Measurements from ENCODE around the gene SRSF6.
"Not testable (repeated sequence)": the region's sequence is repeated elsewhere in the genome, so short reads cannot be mapped to it uniquely, and the experiment has no call there.

Gene SRSF6

DNA sequence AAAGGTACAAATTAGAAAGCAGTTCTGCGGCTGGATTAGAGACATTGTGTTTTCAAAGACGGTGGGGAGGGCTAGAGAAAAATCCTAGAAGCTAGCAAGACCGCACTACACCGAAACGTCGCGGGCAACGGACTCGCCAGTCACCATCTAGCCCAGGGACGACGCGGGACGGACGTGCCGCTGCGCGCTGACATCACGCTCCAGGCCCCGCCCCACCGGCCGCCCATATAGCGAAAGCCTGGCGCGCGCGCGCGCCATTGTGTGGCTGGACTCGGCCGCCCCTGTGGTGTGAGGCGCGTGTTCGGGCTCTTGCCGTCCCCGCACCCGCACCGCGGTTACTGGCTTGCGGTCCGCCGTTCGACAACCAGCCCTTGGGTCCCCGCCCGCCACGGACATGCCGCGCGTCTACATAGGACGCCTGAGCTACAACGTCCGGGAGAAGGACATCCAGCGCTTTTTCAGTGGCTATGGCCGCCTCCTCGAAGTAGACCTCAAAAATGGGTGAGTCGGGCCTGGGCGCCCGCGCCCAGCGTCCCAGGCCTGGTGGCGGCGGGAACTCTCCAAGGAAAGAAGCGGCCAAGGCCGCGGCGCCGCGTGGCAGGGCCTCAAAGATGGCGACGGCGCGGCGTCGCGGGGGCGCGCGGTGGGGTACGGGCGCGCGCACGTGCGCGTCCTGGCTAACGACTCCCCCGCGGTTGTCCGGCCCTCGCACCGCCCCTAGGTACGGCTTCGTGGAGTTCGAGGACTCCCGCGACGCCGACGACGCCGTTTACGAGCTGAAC, at the start of gene SRSF6:
Gene SRSF6, plus strand, starts transcription at position 257 of the 782 bp plus-strand sequence. Its CDS starts 138 bp downstream, at position 395.
- DNase-seq, result peak; percentile 99

DNA sequence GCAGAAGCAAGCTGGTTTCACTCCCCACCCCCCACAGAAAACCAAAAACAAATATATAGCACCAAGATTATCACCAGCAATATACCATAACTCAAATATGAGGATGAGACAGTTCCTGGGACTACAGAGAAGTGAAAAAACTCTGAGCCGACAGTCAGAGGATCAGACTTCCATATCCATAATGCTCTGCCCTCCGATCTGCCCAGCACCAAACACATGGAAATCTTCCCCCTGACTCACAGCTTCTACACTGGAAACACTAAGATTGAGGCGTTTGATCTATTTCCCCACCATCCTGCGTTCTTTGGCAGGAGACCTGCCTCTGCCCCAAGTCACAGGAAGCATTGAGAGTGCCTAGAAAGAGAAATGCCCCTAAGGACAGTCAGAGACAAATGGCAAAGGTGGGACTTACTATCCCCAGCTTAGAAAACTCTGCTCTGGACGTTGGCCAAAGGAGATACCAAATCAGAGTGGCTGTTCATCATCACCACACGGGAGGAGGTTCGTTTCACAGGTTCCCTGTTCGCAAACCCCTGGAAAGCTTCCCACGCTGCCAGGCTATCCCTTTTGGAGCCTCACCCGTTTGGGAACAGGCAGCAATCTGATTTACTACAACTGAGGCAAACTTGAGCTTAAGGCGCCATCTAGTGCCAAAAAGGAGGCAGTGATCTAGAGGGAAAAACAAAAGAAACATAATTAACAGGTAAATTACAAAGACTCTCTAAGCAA, 48.7 kb upstream of the SRSF6 start:
- no peak for DNase-seq

DNA sequence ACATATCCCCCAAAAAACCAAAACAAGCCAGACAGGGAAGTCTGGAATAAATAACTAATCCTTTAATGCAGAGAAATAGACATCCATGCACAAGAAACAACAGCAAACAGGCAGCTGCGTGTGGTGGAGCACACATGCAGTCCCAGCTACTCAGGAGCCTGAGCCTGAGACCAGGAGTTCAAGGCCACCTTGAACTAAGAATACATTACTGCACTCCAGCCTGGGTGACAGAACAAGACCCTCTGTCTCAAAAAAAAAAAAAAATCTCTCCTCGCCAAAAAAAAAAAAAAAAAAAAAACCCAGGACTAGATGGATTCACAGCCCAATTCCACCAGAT, 48.2 kb upstream of the SRSF6 start:
- no peak for DNase-seq

DNA sequence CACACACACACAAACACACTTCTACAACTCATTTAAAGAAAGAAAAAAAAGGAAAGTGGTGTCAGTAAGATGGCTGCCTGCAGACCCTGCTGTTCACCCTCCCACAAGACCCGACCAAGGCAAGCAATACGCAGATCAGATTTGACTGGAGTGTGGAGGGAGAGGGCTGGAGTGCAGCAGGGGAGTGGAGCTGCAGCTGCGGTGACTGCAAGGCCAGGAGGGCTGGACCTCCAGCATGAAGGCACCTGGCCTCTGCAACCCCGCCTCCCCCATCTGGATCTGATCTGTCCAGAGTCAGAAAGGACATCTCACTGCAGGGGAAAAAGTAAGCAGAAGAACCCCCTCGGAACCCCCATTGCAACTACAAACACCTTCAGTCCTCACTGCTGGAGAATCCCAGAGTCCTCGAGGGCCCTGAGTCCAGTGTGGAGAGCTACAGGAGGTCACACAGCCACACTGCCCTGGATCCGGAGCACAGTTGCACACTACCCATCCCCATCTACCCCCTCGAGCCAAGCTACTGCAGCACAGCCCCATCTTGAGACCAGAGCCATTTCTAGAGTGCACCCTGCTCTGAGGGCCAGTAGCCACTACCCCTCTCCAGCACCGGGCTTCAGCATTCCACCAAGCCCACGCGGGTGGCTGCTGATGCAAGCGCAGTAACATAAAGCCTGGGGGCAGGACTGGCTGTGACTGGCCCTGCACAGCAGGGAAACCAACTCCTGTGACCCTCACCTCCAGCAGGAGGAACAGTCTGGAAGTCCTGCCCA, 41.9 kb upstream of the SRSF6 start:
- DNase-seq, result no peak

DNA sequence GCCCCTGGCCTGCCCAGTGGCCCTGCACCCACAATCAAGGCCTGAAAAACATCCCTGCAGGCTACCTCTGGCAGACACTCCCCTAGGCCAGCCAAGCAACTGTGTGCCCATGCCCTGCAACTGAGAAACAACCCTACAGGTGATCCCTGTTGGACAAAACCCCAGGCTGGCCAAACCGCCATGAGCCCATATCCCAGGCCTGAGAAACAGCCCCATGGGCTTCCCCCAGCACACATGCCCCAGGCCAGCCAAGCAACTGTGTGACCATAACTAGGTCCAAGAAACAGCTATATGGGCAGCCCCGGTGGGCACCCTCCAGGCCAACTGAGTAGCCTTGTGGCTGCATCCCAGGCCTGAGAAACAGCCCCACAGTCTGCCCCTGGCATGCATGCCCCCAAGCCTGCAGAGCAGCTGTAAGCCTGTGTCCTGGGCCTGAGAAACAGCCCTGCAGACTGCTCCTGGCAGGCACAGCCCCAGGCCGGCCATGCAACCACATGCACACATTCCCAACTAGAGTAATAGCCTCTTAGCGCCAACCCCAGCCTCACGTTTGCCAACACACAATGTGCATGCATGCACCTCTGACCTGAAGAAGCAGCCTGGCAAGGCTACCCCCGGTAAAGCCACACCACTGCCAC, 41.0 kb upstream of the SRSF6 start:
- no peak for DNase-seq

DNA sequence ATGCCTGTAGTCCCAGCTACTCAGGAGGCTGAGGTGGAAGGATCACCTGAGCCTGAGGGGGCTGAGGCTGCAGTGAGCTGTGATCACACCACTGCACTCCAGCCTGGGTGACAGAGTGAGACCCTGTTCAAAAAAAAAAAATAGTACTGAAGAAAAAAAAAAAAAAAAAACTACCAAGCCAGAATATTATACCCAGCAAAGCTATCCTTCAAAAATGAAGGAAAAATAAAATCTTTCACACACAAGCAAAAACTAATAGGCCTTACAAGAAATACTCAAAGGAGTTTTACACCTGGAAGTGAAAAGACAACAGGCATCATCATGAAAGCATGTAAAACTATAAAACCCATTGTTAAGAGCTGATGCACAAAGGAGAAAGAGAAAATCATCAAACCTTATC, 37.5 kb upstream of the SRSF6 start:
- no peak for DNase-seq

DNA sequence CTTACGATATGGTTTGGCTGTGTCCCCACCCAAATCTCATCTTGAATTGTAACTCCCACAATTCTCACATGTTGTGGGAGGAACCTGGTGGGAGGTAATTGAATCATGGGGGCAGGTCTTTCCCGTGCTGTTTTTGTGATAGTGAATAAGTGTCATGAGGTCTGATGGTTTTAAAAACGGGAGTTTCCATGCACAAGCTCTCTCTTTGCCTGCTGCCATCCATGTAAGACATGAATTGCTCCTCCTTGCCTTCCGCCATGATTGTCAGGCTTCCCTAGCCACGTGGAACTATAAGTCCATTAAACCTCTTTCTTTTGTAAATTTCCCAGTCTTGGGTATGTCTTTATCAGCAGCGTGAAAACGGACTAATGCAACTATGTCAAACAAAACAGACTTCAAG, 36.8 kb upstream of the SRSF6 start:
- DNase-seq, result not testable (repeated sequence)

DNA sequence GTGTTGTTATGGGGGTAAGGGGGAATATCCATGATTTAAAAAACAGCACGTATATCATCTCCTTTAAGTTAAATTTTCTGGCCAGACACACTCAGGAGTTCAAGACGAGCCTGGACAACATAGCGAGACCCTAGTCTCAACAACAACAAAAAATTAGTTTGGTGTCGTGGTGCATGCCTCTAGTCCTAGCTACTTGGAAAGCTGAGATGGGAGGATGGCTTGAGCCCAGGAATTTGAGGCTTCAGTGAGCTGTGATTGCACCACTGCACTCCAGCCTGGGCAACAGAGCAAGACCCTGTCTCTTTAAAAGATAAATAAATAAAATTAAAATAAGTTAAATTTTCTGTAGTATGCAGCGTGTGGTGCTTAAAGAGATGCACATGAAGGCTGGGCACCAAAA, 31.5 kb upstream of the SRSF6 start:
- DNase-seq, result no peak

DNA sequence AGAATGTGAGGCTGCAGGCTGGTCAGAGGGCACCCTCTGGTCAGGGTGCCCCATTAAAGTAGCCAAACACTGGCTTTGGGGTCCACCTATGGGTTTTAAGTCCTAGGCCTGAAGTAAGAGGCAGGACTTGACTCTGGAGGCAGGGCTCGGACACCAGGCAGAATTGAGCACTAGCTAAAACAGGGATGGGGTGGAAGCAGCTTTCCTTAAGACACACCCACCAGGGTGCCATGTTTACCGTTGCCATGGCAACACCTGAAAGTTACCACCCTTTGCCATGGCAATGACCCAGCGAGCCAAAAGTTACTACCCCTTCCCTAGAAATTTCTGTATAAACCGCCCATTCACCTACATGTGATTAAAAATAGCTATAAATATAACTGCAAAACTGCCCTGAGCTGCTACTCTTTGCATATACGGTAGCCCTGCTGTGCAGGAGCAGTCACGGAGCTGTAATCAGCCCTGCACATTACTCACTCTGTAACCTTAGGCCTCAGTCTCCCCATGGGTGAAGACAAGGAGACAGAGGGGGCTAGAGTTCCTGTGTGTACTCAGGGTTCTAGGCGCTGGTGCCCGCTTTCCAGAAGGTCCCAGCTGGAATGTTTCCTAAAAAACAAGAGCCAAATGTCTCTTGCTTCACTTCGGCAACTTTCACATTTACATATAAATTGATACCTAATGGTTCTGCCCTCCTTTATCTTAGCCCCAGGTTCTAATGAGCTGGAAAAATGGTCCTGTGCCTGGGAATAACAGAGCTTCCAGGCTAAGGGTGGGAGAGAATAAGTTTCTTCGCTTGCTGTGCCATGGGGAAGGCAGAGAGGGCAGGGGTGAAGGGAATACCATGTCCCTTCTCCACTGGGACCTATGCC, 27.2 kb upstream of the SRSF6 start:
- peak; percentile 30 for DNase-seq

DNA sequence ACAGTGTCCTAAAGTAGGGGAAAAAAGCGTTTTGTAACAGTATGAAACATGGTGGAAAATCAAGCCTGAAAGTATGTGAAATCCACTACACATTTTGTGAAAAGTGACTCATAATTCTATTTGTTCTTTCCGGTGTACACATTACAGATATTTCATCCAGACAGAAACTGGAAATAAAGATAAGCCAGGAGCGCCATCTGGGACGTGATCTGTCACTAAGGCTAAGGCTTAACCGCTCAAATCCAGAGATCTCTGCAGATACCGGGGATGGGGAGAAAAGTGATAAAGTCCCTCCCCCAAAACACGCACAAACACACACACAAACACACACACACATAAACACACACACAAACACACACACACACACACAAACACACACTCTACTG, 26.6 kb upstream of the SRSF6 start:
- no peak for DNase-seq

DNA sequence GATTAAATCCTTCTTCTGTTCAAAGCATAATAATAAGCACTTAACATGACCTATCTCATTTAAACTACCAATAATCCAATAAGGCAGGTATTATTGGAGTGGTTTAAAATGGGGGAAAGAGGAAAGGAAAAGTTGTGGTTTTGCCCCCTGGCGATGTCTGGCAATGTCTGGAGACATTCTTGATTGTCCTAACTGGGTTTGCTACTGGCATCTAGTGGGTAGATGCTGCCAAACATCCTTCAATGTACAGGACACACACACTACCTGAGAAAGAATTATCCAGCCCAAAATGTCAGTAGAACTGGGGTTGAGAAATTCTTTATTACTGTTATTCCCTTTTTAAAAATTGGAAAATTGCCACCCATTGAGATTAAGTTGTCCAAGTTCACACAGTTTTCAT, 25.2 kb upstream of the SRSF6 start:
- no peak for DNase-seq

DNA sequence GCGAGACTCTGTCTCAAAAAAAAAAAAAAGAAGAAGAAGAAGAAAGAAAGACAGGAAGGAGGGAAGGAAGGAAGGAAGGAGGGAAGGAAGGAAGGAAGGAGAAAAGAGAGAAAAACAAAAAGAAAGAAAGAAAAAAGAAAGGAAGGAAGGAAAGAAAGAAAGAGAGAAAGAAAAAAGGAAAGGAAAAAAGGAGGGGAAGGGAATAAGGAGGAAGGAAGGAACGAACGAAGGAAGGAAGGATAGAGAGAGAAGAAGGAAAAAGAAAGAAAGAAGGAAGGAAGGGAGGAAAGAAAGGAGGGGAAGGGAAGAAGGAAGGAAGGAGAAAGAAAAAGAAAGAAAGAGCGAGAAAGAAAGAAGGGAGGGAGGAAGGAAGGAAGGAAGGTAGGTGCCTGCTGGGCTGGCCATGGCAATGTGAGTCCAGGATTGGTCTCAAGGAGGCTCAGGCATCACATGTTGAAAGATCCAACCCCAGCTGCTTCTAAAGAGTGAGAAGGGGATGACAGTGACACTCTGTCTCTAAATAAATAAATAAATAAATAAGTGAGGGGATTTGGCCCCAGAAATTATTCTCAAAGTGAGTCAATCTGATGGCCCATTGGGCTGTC, 24.3 kb upstream of the SRSF6 start:
- no peak for DNase-seq

DNA sequence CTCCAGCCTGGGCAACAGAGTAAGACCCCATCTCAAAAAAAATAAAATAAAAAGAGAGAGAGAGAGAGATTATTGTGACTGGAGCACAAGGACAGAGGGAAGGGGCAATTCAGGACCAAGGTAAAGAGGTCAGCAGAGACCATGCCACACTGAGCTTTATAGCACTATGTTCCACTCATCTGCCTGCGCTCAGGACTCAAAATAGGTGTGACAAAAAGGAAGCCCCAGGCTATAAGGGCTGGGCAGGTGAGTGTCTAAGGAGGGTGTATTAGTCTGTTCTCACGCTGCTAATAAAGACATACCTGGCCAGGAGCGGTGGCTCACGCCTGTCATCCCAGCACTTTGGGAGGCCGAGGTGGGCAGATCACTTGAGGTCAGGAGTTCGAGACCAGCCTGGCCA, 23.1 kb upstream of the SRSF6 start:
- no peak for DNase-seq

DNA sequence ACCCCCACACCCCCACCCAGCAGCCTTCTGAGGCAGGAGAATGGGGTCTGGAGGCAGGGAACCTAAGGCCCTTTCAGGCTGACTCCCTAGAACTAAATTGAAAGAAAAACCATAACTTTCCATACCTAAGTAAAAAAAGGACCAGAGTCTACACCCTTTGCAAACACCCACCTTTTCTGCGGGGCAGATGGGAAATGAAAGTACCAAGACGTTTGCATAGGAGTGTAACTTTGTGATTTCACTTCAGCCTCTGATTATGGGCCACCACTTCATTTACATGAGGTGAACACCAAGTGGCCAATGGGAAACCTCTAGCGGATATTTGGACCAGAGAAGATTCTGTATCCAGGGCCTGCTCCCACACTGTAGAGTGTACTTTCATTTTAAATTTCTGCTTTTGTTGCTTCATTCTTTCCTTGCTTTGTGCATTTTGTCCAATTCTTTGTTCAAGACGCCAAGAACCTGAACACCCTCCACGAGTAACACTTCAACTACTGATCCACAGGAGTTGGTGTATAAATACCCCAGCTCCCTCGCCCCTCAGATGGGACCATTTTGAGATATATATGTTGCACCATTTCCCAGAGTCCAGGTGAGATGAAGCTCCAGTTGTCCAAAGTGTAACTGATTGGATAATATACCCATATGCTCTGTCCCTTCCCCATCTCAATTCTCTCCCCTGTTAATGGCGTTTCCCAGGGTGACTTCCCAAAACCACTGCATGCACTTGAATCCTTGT, 18.9 kb upstream of the SRSF6 start:
- no peak for DNase-seq

DNA sequence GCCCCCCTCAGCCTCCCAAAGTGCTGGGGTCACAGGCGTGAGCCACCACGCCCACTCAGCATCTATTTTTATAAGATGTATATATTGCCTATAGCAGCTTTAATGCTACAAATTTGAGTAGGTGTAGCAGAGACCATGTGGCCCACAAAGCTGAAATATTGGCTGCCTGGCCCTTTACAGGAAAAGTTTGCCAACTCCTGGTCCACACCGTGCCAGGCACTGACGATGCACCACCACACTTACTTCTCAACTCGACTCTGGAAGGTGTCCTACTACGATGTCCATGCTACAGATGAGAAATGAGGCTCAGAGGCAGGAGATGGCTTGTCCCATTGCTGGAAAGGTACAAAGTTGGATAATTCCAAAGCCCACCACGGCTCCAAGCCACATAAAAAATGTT, 17.2 kb upstream of the SRSF6 start:
- DNase-seq, result no peak

DNA sequence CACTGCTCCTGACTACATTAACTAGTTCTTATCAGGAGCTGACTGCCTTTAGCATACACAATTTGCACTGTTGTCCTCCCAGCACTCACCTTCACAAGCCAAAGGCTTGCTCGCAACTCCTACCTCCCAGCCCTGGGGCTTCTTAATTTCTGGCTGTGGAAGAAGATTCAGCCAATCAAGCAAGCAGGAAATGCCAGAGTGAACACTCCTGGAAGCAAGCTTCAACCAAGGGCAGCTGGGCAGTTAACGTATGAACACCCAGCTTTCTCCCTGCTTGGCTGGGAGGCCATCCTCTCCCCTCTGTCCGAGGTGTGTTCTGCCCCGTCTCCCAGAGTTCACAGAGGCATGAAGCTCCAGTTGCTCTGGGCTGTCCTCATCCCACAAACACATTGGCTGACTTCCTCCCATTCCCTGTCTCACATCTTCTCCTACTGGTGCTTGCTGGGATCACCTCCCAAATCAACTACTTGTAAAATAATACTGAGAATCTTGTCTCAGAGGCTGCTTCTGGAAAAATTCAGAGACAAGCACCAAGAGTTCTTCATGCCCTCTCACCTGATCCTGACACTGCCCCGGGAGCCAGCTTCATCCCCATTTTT, 15.3 kb upstream of the SRSF6 start:
- DNase-seq, result no peak

DNA sequence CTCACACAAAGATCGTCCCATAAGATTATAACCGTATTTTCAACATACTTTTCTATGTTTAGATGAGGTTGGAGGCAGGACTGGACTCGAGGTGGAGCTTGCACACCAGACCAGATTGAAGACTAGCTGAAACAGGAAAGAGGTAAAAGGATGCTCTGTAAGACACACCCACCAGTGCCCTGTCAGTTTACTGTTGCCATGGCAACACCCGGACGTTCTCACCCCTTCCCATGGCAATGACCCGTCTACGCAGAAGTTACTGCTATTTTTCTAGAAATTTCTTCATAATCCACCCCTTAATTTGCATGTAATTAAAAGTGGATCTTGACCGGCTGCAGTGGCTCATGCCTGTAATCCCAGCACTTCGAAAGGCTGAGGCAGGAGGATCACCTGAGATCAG, 13.6 kb upstream of the SRSF6 start:
- DNase-seq, result no peak

DNA sequence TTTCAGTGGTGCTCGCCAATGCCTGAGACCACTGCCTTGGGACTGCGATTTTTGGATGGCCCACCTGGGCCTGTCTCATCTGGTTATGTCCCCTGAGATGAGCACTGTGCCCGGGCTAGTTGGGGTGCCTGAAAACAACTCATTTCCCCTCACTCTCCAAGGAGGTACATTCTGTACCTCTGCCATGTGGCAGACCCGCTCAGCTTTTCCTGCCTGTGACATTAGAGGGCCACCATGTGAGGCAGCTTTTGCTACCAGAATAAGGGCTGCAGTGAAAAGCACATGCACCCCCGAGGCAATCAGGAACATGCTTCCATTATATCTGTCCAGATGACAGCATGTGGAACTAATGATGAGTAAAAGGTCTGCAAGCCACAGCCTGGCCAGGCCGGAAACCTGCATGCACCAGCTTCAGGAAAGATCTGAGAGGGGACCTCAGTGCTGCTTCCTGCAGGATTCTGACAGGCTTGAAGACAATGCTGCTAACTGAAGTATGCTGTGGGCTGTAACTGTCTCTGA, 11.3 kb upstream of the SRSF6 start:
- no peak for DNase-seq

DNA sequence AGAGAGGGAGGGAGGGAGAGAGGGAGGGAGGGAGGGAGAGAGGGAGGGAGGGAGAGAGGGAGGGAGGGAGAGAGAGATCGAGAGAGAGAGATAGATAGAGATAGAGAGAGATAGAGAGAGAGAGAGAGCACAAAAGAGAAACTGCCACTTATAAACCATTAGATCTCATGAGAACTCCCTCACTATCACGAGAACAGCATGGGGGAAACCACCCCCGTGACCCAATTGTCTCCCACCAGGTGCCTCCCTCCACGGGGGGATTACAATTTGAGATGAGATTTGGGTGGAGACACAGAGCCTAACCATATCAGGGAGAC, 9.3 kb upstream of the SRSF6 start:
- DNase-seq, result not testable (repeated sequence)

DNA sequence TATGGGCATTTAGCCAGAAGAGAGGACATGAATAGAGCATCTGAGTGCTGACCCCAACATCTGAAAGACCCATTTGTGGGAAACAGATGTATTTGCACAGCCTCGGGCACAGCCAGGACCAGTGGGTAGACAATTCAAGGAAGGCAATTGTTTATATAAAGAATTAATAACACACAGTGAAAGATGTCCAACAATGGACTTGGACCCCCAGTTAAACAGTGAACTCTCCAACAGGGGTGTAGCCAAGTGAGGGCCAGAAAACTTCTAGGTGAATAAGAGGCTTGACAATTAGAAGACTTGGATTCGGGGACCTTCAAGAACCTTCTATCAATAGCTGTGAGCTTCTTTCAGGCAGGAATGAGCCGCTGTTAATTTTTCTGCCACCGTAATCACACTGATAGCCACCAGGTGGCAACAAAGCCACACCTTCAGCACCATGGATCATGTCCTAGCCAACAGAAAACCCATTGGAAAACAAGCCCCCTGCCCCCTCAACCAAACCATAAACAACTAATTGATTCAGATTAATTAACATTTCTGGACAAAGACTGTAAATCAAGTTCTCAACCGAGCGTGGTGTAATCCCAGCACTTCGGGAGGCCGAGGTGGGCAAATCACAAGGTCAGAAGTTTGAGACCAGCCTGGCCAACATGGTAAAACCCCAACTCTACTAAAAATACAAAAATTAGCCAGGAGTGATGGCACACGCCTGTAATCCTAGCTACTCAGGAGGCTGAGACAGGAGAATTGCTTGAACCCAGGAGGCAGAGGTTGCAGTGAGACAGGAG, 8.8 kb upstream of the SRSF6 start:
- peak; percentile 70 for DNase-seq

Measured in activated CD8-positive, alpha-beta memory T cell treated with anti-CD3 and anti-CD28 coated beads for 24 hours (primary cell).